Dermis lymphatic vessel endothelial cell (primary cell): ENCODE data around the gene FANK1. TPM values are rescaled to one million over a fixed set of nuclear protein-coding genes. Genes with fewer than 3 reads are reported as not detected.

ENCODE experiments used
- total RNA-seq: library from RNA; depleted of rRNA; stranded (reverse); fragments of >200 nt; gene quantifications from 2 replicates; pipeline ENCODE4 v1.2.1, GENCODE V29; 2014

Gene FANK1
- 0.22 and 1.1 TPM in 2 replicates for total RNA-seq

GRCh38 chr10:125896088-125896934 is at the start of gene FANK1:
Gene FANK1 (plus strand): TSS chr10:125896564. CDS start chr10:125896643, 79 bp downstream.

GRCh38 chr10:125881192-125881591 is 15.2 kb upstream of the FANK1 start, which contains the start of gene DHX32:
Gene DHX32 (minus strand): TSS chr10:125881292. CDS start chr10:125880824, 468 bp downstream.

Other genes with a start within 250 kb of the FANK1 start
- not detected in 2 replicates for gene TEX36, start 213.4 kb upstream of the FANK1 start, total RNA-seq
- 11.6 and 16.9 TPM in 2 replicates for gene EDRF1, start 176.9 kb upstream of the FANK1 start, total RNA-seq
- 1.1 TPM in 2 replicates for gene MMP21, start 120.7 kb upstream of the FANK1 start, total RNA-seq
- gene UROS, start 73.3 kb upstream of the FANK1 start, total RNA-seq: 65.9 and 76.4 TPM in 2 replicates
- gene BCCIP, start 73.0 kb upstream of the FANK1 start, total RNA-seq: 31.1 and 34.6 TPM in 2 replicates
- gene DHX32, start 15.3 kb upstream of the FANK1 start, total RNA-seq: 46.9 and 49.4 TPM in 2 replicates